NK-92 (cell line): ENCODE results near the gene PRKG1.
"Not testable (repeated sequence)": the region's sequence is repeated elsewhere in the genome, so short reads cannot be mapped to it uniquely, and the experiment has no call there.

ENCODE experiments used
- DNase-seq: peaks from one replicate; lab custom pipeline; 2025; ENCODE audit not compliant: unreplicated experiment; lab: John Stamatoyannopoulos, UW

The PRKG1 gene

DNA sequence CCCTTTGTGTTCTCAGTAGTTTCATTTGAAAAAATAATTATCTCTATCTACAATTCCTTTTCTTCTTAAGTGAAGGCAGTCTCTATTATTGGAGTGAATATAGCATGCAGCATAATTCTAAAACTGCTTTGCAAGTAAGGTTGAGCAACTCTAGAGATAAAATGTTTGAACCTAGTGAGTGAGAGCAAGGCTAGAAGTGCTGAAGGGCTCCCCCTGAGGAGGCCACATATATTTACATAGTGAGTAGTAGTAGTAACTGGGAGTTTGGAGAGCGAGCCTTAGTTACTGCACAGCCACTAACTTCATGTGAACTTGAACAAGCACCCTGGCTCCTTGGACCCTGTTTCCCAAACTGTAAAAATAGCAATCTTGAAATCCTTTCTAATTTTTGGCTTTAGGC lies 1098.3 kb downstream of the PRKG1 start:
- no peak for DNase-seq

DNA sequence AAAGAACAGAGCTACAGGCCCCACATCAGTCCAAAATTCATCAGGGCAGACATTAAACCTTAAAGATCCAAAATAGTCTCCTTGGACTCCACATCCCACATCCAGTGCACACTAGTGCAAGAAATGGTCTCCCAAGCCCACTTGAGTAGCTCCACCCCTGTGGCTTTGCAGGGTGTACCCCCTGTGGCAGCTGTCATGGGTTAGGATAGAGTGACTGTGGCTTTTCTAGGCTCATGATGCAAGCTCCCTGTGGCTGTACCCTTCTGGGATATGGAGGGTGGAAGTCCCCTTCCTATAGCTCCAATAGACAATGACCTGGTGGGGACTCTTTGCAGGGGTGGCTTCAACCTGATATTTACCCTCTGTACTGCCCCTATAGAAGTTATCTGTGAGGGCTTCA lies 1111.0 kb downstream of the PRKG1 start:
- no peak for DNase-seq

DNA sequence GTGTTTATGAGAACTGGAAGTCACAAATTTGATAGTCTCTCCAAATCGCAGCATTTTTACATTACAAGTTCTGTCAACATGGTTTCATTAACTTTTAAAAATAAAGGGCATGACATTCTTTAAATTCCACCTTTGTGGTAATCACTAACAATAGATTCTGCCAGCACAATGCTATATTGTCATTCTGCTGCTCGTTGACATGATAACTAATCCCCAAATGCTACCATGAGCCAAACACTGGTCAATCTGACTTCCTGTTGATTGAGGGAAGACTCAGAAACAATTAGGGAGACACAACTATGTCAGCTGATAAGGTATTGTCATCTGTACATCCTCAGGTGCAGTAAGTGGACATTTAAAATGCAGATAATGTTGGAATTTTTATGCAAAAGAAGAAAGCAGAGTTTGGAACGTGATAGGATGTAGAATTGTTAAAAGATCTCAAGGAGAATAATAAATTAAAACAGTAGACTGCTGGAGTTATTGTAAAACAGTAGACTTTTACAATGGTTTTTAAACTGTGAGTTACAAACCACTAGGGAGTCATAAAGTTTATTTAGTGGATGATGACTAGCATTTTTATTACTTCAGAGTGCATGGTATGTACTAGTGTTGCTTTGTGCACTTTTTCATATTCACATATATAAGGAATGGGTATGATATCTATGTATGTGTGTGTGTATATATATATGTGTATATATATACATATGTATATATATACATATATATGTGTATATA lies 1113.4 kb downstream of the PRKG1 start:
- DNase-seq = no peak

- DNase-seq = no peak
These were observed 1116.8 kb downstream of the PRKG1 start for GRCh38 chr10:52191049-52191448.

DNA sequence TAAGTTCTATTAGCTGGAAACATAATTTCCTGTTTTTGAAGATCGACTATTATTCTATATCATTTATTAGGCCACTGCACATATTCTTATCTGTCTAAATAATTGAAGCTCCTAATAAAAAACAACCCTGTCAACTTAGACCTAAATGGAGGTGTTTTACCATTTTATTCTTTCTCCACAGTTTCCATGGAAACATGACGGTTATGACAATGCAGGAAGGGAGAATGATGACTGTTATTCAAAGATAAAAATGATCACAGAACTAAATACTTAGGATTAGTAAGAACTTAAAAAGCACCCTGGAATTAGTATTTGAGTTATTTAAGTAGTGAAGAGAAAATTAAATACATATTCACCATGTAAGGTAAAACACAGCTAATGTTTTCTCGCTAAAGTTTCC lies 1119.9 kb downstream of the PRKG1 start:
- DNase-seq = no peak

DNA sequence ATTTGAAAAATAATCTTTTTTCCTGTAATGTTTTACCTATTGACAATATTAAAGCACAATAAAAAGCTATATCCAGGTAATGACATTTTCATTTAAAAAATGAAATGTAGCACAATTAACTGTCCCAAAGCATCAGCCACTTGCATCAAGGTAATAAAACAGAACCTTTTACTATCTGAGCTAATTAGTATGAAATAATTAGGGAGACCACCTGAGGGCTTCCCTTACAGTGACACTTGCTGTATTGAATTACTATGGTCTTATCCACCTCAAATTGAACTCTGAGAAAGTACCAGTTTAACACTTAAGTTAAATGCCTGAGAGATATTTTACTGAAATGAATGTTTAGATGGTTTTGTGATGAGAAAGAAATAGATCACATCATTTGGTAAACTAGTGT lies 1120.4 kb downstream of the PRKG1 start:
- no peak for DNase-seq

DNA sequence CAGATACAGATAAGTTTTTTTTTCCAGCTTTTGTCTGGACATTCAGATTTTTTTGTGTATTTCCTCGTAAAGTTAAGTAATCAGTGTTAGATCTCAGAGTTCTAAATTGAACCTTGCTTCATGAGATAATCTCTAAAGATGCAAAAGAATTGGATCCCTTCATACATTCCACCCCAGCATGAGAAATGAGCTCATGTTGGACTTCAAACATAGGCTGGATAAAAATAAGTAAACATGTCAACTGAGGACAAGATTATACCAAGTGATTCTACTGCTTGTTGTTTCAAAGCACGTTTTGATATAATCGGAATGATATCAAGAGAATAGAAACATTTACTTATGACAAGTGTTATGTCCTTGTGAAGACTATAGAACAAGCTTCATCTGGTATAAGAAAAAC lies 1122.8 kb downstream of the PRKG1 start:
- DNase-seq = no peak

- no peak for DNase-seq
These were observed 1124.3 kb downstream of the PRKG1 start for GRCh38 chr10:52198540-52198939.

DNA sequence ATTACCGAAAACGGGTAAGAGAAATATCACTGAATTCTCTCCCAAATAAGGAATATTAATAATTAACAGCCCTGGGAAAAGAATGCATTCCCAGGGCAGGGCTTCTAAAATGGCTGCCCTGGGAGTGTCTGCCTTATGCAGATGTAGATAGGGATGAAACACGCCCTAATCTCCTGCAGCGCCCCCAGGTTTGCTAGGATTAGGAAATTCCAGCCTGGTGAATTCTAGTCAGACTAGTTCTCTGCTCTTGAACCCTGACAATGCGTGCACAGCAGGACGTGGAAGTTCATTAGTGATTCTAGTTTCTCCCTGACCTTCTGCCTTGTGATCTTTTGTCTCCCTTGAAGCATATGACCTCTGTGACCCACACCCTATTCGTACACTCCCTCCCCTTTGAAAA lies 1130.6 kb downstream of the PRKG1 start:
- DNase-seq = not testable (repeated sequence)

- DNase-seq = no peak
These were observed 1134.1 kb downstream of the PRKG1 start for GRCh38 chr10:52208365-52208764.

- no peak for DNase-seq
These were observed 1135.9 kb downstream of the PRKG1 start for GRCh38 chr10:52210161-52210560.

DNA sequence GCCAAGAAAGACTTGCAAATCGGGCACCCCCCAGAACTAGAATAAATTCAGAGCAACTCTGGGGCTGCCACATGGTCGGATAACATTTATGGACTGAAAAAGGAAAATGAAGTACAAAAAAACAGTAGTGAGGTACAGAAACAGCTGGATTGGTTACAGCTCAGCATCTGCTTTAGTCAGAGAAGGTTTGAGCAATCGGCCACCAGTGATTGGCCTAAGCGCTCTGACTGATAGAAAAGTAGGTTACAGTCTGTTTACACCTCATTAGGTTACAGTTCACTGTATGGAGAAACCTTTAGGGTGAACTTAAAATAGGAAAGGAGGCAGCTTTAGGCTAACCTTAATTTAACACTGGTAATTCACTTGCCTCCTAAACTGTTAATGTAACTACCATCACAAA lies 1137.8 kb downstream of the PRKG1 start:
- no peak for DNase-seq

DNA sequence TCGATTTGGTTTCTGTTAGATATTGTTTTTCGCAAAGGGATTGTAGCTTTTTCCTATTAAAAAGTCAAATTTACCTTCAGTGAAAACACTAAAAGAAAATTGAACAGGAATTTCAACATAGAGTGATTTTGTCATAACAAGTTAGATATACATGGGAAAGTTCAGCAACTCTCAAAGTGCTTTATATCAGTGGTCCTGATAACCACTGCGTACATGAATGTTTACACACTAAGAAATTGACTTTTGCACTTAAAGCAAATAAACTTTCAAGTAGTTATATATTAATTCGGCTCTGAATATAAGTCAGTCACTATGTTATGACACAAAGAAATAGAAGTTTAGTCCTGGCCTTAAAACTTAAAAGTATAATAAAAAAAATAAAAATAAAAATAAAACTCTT lies 1138.5 kb downstream of the PRKG1 start:
- no peak for DNase-seq

GRCh38 chr10:52213321-52213752 lies 1139.0 kb downstream of the PRKG1 start:
- no peak for DNase-seq

DNA sequence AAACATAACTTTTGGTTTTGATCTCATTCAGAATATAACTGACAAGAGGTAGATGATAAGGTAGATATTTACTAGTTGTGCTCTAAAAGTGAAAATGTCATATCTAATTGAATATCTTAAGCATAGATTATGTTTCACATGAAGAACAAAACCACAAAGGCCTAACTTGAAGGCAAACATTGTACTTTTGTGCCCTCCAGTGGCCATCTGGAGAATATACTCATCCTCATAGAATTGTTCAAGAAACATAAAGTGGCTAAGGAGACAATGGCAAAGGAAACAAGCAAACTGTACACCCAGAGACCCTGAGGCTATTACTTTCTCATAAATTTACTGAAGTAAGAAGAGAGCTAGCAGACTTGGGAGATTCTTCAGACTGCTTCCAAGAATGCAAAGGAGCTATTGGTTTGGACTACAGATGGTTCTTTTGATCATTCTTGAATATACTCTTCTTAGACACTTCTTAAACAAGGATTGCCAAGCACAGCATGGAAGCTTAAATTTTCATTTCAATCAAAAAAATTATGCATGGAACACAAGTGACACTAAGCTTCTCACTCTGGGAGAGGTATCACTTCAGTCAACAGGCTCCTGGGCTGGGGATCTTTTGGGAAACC lies 1141.6 kb downstream of the PRKG1 start:
- no peak for DNase-seq

- no peak for DNase-seq
These were observed 1142.6 kb downstream of the PRKG1 start for GRCh38 chr10:52216852-52217251.

GRCh38 chr10:52217531-52217930 lies 1143.2 kb downstream of the PRKG1 start:
- DNase-seq = no peak

GRCh38 chr10:52220947-52221346 lies 1146.7 kb downstream of the PRKG1 start:
- DNase-seq = no peak

GRCh38 chr10:52221923-52222322 lies 1147.6 kb downstream of the PRKG1 start:
- no peak for DNase-seq

- DNase-seq = no peak
These were observed 1152.0 kb downstream of the PRKG1 start for GRCh38 chr10:52226197-52226847.

DNA sequence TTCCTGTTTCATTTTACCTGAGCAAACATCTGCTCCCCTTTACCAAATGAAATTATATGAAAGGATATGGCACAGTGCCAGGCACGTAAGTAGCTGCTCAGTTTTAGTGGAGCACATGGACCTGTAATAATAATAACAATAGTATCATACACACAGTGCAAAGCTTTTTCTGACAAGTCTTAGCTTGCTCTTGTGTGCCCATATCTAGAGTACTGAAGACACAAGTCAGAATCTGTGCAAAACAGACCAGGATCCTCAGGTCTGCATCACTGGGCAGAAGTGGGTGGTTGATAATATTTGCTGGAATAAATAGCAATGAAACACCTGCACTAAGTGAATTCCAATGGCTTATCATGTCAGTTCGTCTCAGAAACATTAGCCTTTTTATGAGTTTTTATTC lies 1154.3 kb downstream of the PRKG1 start:
- DNase-seq = no peak

GRCh38 chr10:52229291-52229931 lies 1155.1 kb downstream of the PRKG1 start:
- no peak for DNase-seq
